Stimulated activated CD8-positive, alpha-beta memory T cell treated with anti-CD3 and anti-CD28 coated beads, Interleukin-12 subunit alpha, Interleukin-12 subunit beta, amount 100 ng/mL, for 24 hours (primary cell): ENCODE results near the gene FRY.

Source experiments
- DNase-seq: peaks from one replicate; pipeline ENCODE4 v3.0.0-alpha.2; 2020; ENCODE audit errors: extremely low read depth

FRY gene

DNA sequence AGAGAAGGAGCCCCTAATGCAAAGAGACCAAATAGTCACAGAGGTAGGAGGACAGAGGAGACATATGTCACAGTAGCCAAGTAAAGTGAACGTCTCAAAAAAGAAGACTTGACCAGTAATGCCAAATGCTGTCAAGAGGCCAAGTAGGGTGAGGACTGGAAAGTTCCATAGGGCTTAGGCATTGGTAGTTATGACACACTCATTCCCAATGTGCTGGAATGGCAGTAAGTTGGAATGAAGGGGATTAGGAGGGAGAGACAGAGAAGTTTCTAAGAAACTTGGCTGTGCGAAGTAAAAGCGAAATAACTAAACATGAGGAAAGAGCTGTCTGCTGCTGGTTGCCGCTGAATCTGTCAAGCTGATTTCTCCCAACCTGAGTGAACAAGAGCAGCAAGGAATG, 14.9 kb upstream of the FRY start:
- DNase-seq = no peak

- no peak for DNase-seq
Observed at GRCh38 chr13:32017474-32017873, 14.1 kb upstream of the FRY start.

GRCh38 chr13:32019612-32020233, 11.9 kb upstream of the FRY start:
- DNase-seq = no peak

GRCh38 chr13:32021785-32022184, 9.8 kb upstream of the FRY start:
- DNase-seq = no peak

- no peak for DNase-seq
Observed at GRCh38 chr13:32022311-32022710, 9.3 kb upstream of the FRY start.

DNA sequence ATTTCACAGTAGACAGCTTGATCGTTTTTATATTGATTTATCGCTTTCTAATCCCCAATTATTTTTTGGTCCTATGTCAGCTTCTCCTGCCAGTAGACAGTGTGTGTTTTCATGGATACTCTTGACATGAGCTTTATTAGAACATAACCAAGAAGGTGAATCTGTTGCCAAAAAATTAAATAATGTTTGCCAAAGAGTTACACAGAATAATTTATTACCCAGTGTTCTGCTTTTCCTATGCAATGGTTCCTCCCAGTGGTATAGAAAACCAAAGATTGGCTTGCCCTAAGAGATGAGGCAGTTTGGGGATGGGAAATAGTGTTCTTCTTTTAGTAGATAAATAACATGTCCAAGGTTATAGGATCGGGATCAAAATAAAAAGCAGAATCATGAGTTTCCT, 8.5 kb upstream of the FRY start:
- no peak for DNase-seq

GRCh38 chr13:32023698-32024097, 7.9 kb upstream of the FRY start:
- no peak for DNase-seq

DNA sequence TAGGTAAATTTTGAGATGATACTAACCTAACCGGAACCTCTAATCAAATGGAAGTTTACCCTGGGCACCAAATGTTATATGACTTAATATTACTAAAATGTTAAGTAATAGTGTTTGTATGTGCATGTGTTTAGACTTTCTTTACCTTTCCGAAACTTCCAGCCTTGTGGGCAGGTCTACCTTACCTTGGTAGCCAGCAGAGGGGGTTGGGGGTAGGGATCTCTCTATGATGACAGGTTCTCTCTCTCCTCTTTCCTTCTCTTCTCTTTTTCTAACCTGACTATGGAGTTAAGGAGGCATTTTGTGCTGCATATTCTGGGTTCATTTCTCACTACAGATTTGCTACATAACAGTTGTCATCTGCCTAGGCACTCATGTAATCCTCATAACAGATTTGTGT, 6.8 kb upstream of the FRY start:
- no peak for DNase-seq

GRCh38 chr13:32025730-32026129, 5.8 kb upstream of the FRY start:
- no peak for DNase-seq

DNA sequence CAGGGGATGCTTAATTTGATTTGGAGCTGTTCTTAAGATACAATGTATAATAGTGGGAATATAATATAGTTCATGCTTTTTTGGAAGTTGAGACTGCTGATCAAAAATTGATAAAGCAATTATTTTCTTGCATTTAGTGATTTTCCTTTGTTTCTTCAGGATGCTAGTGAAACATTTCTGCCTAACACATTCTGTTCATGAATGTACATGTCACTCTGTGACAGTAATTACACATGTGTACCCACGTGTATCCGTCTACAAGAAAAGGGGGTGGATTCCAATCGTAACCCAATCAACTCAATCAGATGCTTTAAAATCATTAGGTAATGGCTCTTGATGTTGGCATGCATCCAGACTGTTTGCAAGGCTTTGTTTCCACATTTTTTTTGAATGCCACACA, 5.0 kb upstream of the FRY start:
- no peak for DNase-seq

- DNase-seq = no peak
Observed at GRCh38 chr13:32028711-32029110, 2.9 kb upstream of the FRY start.

GRCh38 chr13:32029684-32030083, 1.9 kb upstream of the FRY start:
- no peak for DNase-seq

GRCh38 chr13:32031815-32032370, 319 bp downstream of the FRY start:
- DNase-seq = no peak

DNA sequence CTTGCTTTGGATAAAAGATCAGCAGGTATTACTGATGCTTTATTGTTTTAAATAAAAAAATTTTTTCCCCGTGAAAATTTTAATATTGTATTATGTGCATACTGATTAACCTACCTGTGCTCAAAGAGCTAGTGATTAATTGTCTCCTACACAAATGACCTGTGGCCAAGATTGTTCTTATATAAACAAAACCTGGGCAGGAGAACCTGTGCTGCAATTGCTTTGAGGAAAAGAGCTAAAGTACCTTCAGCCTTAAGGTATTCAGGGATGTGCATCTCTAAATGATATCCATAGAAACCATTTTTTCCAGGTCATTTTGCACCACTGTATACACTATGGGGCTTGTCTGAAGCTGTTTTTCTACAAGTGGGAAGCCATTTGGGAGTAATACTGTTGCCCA, 1.2 kb downstream of the FRY start:
- no peak for DNase-seq

GRCh38 chr13:32033744-32034143, 2.2 kb downstream of the FRY start:
- DNase-seq = no peak

DNA sequence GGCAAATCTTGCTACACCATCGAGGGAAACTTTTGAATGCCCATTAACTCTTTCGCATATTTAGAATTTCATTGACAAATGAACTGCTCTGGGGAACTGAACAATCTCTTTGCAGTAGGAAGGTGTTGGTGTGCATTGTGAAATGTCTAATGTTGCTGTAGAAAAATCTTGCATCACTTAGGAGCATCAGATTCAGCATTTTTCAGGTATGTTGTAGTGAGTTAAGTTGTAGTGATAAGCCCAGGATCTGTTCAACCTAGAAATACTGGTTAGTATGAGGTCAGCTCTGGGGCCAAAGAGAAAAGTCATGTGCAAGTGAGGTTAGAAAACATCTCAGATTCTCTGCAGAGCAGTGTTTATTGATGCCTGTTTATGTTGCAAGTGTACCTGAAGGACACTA, 4.1 kb downstream of the FRY start:
- no peak for DNase-seq

DNA sequence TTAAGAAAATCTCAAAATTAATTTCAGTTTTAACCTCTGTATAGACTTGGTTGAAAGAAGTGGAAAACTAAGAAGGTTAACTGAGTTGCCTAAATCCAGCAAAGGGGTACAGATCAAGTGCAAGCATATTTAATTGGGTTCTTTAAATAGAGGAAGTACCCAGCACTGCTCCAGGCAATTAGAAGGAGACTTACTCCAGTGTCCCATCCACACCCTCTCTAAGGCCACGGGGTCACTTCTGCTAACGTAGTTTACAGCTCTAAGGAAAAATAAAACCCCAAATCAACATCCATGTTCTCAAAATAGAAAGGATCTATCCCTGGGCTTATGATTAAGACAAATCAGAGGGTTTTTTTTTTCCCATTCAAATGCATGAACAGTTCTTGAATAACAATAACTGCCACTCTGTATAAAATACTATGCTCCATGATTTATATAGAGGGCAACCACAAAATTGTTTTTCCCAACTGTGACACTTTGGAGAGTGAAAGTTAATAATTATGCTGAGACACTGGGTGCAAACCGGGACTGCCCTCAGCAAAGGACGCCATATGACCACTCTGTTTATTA, 4.6 kb downstream of the FRY start:
- no peak for DNase-seq

- no peak for DNase-seq
Observed at GRCh38 chr13:32036757-32037156, 5.2 kb downstream of the FRY start.

GRCh38 chr13:32037471-32037870, 5.9 kb downstream of the FRY start:
- DNase-seq = no peak

DNA sequence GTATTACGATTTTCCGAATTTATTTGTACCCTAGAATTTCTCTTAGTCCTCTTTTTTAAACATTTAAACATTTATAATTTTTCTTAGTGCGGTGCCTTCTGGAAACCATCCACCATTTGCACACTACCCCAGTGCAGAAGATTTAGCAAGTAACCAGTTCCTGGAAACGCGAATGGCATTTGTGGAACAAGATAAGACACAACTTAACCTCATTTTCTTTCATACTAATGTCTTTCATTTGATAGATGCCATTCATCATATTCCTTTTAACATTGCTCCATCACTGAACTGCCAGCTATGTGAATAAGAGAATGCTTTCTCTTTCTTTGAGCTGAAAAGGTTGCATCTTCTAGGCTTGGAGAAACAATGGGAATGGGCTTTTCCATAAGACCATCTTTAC, 6.8 kb downstream of the FRY start:
- DNase-seq = no peak

- no peak for DNase-seq
Observed at GRCh38 chr13:32039056-32039455, 7.5 kb downstream of the FRY start.

DNA sequence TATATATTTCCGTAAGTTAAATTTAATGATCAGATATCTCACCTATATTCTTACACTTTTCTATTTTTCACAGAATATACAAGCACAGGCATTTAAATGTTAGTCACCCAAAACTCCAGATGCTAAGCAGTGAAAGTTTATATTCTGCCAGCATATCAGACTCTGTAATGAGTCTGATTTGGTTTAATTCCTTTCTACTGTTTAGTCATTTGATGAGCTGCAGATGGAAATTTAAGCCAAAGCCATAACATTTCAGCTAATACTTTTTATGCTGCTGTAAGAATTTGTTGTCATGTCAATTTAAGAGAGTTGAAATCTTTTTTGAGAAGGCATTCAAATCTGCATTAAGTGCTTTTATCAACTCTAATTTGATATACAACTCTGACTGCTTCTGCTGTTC, 8.0 kb downstream of the FRY start:
- no peak for DNase-seq

GRCh38 chr13:32040052-32040642, 8.6 kb downstream of the FRY start:
- no peak for DNase-seq

DNA sequence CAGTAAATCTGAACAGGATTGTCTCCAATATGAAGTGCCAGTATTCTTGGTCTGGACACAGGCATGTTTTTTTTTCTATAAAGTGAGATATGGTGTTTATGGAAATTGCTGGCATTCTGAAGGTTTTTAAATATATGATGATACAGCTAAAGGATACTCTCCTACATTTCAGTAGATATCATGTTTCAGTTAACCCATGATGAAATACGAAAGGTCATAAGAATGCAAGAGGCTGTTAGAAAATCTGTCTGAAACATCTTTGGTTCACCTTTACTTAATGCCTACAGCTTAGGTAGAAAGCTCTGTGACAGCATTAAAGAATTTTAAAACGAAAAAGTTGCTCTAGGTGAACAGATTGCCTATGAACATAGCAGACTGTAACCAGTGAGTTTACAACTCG, 9.1 kb downstream of the FRY start:
- no peak for DNase-seq
